ENCODE measurements around the gene NCAM2. TPM values are rescaled to one million over a fixed set of nuclear protein-coding genes. Genes with fewer than 3 reads are reported as not detected.

The NCAM2 gene
- total RNA-seq, 1 experiment from 2014 or later: not detected

GRCh38 chr21:21291883-21292569, 293.8 kb downstream of the NCAM2 start:
- CTCF ChIA-PET: no interaction called here
- H3K36me3 Mint-ChIP-seq (ENCODE audit: insufficient read depth, unreplicated experiment): no peaks in the 10 kb centered on the region
- intact Hi-C loops (cut with micrococcal nuclease): no loop called here
- H3K27ac Mint-ChIP-seq (ENCODE audit: low read depth, unreplicated experiment): no peak overlapping the region
- H3K4me3 Mint-ChIP-seq (ENCODE audit: unreplicated experiment): no peak overlapping the region
- DNase-seq (ENCODE audit: unreplicated experiment): no peak
- H3K9me3 Mint-ChIP-seq (ENCODE audit: unreplicated experiment): peaks cover 22% of the 10 kb centered on the region
- TF ChIP-seq, protein P1, sequence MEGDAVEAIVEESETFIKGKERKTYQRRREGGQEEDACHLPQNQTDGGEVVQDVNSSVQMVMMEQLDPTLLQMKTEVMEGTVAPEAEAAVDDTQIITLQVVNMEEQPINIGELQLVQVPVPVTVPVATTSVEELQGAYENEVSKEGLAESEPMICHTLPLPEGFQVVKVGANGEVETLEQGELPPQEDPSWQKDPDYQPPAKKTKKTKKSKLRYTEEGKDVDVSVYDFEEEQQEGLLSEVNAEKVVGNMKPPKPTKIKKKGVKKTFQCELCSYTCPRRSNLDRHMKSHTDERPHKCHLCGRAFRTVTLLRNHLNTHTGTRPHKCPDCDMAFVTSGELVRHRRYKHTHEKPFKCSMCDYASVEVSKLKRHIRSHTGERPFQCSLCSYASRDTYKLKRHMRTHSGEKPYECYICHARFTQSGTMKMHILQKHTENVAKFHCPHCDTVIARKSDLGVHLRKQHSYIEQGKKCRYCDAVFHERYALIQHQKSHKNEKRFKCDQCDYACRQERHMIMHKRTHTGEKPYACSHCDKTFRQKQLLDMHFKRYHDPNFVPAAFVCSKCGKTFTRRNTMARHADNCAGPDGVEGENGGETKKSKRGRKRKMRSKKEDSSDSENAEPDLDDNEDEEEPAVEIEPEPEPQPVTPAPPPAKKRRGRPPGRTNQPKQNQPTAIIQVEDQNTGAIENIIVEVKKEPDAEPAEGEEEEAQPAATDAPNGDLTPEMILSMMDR (IDR thresholded peaks at IDR 0.05; ENCODE audit: unreplicated experiment): no peak
- no peaks in the 10 kb centered on the region for H3K27me3 Mint-ChIP-seq (ENCODE audit: insufficient read depth, unreplicated experiment)
- H3K4me1 Mint-ChIP-seq (ENCODE audit: insufficient read depth, unreplicated experiment): no peaks in the 10 kb centered on the region
- POLR2A ChIA-PET: interaction anchor here (0.7 kb wide), 1 partner anchor 14 kb away, joined by 3 read pairs; no protein-coding TSS in a partner anchor
- BruUV-seq (replicated peaks): no TSS peak

- DNase-seq (ENCODE audit: unreplicated experiment): no peak
- no peak overlapping the region for H3K27ac Mint-ChIP-seq (ENCODE audit: low read depth, unreplicated experiment)
- POLR2A ChIA-PET: no interaction called here
- no peaks in the 10 kb centered on the region for H3K27me3 Mint-ChIP-seq (ENCODE audit: insufficient read depth, unreplicated experiment)
- no peak overlapping the region for H3K4me3 Mint-ChIP-seq (ENCODE audit: unreplicated experiment)
- H3K9me3 Mint-ChIP-seq (ENCODE audit: unreplicated experiment): peaks cover 14% of the 10 kb centered on the region
- intact Hi-C loops (cut with micrococcal nuclease): no loop called here
- TF ChIP-seq, protein P1 (IDR thresholded peaks at IDR 0.05; ENCODE audit: unreplicated experiment): no peak
- CTCF ChIA-PET: no interaction called here
- no peaks in the 10 kb centered on the region for H3K4me1 Mint-ChIP-seq (ENCODE audit: insufficient read depth, unreplicated experiment)
- H3K36me3 Mint-ChIP-seq (ENCODE audit: insufficient read depth, unreplicated experiment): no peaks in the 10 kb centered on the region
- BruUV-seq (replicated peaks): no TSS peak
Measured at GRCh38 chr21:21295303-21295702, 297.1 kb downstream of the NCAM2 start.

GRCh38 chr21:21297211-21297610, 299.0 kb downstream of the NCAM2 start:
- TF ChIP-seq, protein P1 (IDR thresholded peaks at IDR 0.05; ENCODE audit: unreplicated experiment): no peak
- Mint-ChIP-seq H3K27ac (ENCODE audit: low read depth, unreplicated experiment) (no peak overlapping the region), H3K36me3 (ENCODE audit: insufficient read depth, unreplicated experiment) (no peaks in the 10 kb centered on the region), H3K9me3 (ENCODE audit: unreplicated experiment) (peaks cover 14% of the 10 kb centered on the region), H3K27me3 (ENCODE audit: insufficient read depth, unreplicated experiment) (no peaks in the 10 kb centered on the region), H3K4me1 (ENCODE audit: insufficient read depth, unreplicated experiment) (no peaks in the 10 kb centered on the region), H3K4me3 (ENCODE audit: unreplicated experiment) (no peak overlapping the region)
- BruUV-seq (replicated peaks): no TSS peak
- POLR2A ChIA-PET: no interaction called here
- intact Hi-C loops (cut with micrococcal nuclease): no loop called here
- DNase-seq (ENCODE audit: unreplicated experiment): no peak
- CTCF ChIA-PET: no interaction called here

- no peaks in the 10 kb centered on the region for H3K27me3 Mint-ChIP-seq (ENCODE audit: insufficient read depth, unreplicated experiment)
- DNase-seq (ENCODE audit: unreplicated experiment): no peak
- ChIA-PET POLR2A (no interaction called here), CTCF (no interaction called here)
- TF ChIP-seq, protein P1 (IDR thresholded peaks at IDR 0.05; ENCODE audit: unreplicated experiment): no peak
- H3K4me3 Mint-ChIP-seq (ENCODE audit: unreplicated experiment): no peak overlapping the region
- no peaks in the 10 kb centered on the region for H3K36me3 Mint-ChIP-seq (ENCODE audit: insufficient read depth, unreplicated experiment)
- no TSS peak for BruUV-seq (replicated peaks)
- H3K27ac Mint-ChIP-seq (ENCODE audit: low read depth, unreplicated experiment): no peak overlapping the region
- intact Hi-C loops (cut with micrococcal nuclease): no loop called here
- H3K9me3 Mint-ChIP-seq (ENCODE audit: unreplicated experiment): no peaks in the 10 kb centered on the region
- no peaks in the 10 kb centered on the region for H3K4me1 Mint-ChIP-seq (ENCODE audit: insufficient read depth, unreplicated experiment)
Measured at GRCh38 chr21:21301013-21301412, 302.8 kb downstream of the NCAM2 start.
